NCI-H1417 treated with DMSO at 0.1 percent for 48 hours (cell line): ENCODE data around the gene ANXA2.
"Not testable (repeated sequence)": the region's sequence is repeated elsewhere in the genome, so short reads cannot be mapped to it uniquely, and the experiment has no call there.

Source experiments
- DNase-seq: peaks from one replicate; lab custom pipeline; 2025; lab: John Stamatoyannopoulos, UW

Gene ANXA2

DNA sequence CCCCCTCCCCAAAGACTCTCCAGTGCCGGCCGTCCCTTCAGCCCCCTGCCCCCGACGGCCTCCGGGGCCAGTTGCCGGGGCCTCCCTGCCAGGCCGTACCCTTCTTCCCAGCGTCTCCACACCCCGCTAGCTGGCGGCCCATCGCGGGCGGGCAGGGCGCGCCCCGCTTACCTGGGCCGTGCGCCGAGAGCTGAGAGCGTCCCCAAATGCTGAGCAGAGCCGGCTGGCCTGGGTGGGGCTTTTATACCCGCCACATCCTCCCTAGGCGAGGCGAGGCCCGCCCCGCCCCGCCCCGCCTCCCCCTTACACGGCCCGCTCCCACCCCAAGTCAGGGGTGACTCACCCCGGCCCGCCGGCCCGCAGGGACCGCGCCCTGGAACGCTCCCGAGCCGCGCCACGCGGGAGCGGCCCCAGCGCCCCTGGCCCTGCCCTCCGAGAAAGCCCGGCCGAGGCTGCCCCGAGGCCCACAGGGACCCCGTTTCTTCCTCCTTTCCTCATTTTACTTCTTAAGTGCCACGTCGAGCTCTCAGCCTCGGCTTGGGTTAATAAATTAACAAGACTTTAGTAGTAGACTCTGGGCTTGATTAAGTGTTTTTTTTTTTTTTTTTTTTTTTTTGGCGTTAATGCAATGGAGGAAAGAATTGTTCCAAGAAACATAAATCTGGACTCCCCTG is at the start of gene ANXA2:
TSS of gene ANXA2 (minus strand) at position 215 of the 674 bp plus-strand sequence. CDS start 11,911 bp downstream, outside the sequence.
- DNase-seq, result no peak

DNA sequence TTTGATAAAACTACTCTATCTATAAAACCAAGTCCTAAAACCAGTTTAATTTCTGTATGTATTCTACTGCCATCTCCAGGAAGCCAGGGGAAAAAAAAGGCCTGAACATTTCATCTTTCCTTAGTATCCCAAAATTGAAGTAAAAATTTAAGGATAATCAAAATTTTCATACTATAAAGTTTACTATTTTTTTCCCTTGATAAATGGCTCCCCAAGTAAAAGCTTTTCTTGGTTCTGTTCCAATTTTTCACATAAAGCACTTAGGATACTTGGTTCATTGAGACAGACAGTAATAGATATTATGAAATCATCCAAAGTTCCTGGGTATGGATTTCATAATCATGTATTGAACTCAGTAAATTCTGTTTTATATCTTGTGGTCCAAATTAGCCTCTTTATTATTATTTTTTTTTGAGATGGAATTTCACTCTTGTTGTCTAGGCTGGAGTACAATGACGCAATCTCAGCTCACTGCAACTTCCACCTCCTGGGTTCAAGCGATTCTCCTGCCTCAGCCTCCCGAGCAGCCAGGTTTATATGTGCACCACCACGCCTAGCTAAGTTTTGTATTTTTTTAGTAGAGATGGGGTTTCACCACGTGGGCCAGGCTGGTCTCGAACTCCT is 46.6 kb upstream of the ANXA2 start:
- no peak for DNase-seq

DNA sequence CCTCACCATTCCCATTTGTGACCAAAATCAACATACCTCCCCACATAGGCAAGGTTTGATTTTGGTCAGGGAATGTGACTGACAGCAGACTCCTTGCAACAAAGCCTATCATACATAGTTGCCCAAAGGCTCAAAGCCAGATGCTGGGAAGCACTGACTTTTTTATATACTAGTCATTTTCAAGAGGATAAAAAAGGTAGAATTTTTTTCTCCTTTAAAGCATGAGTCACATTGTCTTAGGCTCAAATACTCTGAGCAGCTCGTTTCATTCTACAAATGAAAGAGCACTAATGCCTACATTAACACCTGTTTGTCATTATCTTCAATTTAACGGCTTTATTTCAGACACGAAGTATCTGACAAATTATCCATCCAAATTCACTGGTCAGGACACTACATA is 45.0 kb upstream of the ANXA2 start:
- no peak for DNase-seq

DNA sequence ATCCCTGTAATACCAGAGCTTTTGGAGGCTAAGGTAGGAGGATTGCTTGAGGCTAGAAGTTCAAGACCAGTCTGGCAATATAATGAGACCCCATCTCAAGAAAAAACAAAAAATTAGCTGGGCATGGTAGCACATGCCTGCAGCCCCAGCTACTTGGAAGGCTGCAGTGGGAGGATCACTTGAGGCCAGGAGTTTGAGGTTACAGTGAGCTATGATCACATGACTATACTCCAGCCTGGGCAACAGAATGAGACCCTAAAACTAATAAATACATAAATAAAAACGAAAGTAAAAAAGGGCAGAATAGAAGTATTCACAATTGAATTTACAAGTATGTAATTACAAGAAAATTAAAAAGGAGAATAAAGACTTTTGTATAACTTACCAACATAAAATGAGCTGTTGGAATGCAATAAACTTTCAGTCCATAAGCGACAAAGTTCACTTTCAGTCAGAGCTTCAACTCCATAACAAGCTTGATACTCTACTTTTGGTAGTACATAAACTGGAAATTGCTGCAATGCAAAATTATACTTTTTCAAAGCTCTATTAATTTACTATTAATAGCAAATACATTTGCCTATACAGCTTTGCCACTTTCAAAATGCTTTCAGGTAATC is 44.4 kb upstream of the ANXA2 start:
- DNase-seq, result no peak

DNA sequence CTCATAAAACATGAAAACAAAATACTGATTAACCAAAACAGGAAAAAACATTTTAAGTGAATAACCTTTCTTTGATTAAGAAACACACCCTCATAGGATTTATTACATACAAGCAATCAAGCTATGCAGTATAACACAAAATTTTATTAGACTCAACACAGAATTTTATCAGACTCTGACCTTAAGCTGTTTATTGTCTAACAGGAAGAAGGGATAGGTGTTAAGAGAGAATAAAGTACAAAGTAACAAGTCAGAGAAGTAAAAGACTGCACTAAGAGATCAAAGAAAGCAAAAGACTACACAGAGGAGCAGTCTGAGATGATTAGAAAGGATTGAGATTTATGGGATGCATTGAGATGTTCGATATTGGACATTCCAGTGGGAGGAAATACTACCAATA is 43.5 kb upstream of the ANXA2 start:
- DNase-seq, result no peak

DNA sequence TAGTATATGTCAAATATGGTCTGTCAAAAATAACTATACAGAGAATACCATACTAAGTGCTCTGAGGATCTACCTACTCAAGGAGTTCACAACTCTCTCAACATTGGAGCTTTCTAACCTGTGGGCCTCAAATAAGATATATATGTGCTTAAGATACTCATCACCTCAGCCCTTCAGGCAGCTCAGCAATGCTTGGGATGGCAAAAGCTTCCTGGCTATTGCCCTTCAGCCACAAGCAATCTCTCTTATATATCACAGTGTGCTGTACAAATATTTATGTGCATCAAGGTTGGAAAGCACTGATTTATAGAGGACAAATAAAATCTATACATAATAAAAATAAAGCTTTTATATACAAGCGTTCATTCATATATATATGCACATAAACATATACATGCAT is 40.9 kb upstream of the ANXA2 start:
- DNase-seq, result no peak

DNA sequence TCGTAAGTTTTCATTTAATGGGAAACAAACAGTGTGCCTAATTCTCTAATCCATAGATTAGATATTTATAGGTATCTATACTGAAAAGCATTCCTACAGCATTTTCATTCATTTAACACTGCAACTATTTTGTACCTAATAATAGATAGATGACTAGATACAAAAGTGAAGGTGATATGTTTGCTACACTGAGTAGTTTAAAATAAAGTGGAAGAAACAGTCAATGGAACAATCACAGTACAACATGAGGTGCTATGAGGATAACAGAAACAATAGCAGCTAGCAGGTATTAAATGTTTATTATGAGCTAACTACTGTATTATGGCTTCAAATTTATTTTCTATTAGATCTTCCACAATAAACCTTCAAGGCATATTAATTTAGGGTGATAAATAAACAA is 31.1 kb upstream of the ANXA2 start:
- DNase-seq, result no peak

DNA sequence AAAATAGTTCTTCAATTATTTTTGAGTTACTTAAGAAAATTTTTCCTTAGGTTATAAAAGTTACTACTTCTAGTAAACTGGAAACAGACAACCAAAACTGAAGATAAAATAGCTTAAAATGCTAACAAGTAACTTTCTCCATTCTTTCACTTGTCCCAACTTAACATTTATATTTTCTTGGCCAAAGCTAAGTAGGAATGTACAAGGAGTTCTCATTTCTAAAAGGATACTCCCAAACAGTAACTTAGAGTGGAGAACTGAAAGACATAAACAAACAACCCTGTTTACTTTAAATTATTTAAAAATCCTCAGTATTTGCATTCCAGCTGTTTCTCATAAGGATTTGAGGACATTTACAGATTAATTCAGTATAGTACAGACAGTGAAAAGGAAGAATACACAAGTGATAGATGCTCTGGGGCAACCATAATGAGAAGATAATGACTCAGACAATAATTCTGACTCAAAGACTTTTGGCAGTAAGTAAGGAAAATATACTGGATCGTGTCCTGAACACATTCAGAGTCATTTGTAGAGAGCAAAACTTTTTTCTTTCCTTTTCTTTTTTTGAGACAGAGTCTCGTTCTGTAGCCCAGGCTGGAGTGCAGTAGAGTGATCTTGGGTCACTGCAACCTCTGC is 29.2 kb upstream of the ANXA2 start:
- no peak for DNase-seq

DNA sequence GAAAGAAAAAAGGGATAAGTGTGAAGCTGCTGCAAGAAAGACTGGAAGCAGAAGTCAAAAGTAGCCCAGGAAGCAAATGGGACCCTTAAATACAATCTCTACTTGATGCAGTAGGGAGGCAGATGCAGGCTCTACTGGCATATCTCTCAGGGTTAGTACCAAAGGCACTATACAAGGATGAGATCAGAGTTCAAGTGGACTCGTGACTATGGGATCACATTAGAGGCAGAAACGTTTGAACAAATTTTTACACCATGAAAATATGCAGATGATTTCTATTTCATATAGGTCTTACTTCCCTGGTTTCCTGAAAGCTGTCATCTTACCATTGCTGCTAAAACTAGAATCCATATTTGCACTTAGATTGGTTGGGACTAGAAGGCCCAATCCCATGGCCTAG is 27.7 kb upstream of the ANXA2 start:
- DNase-seq, result no peak

DNA sequence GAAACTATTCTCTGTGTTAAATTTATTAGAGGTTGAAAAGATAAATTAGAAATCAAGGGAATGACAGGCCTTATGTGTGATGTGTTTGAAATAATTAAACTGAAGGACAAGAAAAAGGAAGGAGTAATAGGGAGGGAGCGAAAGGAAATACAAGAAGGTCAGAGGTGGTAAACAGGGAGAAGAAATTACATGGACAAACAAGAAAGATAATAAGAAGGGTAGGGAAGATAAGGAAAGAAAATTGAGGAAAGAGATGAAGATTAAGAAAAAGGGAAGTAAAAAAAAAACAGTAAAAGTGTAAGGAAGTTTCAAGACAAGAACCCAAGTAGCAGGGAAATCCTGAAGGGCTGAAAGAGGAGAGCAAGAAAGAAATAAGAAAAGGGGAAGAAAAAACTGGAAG is 26.2 kb upstream of the ANXA2 start:
- no peak for DNase-seq

DNA sequence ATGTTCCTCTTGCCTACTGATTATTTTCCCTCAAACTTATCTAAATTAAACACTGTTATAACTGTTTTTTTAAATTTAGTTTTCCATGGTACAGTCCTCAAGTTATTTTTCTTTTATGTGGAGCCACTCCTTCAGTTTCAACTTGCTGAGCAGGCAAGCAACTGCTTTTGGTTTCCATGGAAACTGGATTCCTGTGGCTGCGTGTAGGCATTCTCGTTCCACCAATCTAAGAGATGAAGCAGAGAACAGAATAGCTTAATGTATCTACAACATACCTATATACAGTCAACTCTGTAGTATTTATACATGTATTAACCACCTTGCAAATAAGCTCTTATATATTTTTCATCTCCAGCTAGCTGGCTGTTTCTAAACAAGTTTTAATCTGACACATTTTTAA is 25.8 kb upstream of the ANXA2 start:
- no peak for DNase-seq

DNA sequence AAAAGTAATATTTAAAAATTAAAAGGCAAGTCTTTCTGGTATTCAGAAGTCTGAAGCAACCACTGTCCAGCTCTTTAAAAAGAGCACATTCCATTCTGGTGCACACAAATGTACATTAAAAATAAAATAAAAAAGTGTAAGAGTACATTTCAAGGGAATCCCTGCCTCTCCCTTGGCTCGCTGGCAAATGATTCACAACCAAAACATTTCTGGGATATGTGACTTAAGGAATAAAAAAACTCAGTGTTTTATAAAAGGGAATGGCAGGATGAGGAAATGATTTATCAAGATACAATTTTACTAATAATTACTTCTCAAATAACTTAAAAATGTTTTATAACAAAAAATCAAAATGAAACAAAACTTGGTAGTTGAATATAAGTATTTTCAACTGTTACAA is 23.8 kb upstream of the ANXA2 start:
- DNase-seq, result no peak

DNA sequence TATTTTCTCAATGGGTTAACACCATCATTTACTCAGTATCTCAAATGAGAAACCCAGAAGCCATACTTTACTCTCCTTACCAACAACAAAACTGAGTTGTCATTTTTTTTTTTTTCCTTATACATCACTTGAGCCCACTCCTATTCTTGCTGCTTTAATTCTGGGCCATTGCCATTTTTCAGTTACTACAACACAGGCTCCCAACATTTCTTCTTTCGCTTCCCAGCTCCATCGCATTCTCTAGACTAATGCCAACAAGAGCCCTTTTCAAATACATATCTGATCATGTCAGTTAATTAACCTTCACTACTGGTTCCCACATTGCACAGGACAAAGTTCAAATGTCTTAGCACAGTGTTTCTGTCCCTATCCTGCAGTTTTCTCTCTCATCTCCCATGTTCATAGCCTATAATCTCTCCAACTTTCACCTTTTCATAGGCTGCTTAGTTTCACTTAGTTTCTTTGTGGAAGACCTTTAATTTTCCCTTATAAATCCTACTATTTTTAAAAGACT is 22.5 kb upstream of the ANXA2 start:
- DNase-seq, result no peak

DNA sequence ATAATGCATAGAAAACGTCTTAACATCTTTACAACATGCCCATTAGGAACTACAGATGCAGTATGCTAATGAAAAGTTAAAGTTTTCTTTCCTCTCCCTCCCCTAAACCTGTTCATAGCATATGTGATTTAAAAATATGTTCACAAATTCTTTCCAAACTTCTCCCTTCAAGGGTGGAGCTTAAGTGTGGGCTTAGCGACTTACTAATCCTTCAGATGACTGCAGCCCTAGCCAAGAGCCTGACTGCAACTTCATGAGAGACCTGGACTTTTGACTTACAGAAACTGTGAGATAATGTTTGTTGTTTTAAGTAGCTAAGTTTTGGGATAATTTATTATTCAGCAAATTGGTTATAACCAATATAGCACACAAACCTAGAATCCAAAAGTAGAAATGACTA is 22.0 kb upstream of the ANXA2 start:
- no peak for DNase-seq

DNA sequence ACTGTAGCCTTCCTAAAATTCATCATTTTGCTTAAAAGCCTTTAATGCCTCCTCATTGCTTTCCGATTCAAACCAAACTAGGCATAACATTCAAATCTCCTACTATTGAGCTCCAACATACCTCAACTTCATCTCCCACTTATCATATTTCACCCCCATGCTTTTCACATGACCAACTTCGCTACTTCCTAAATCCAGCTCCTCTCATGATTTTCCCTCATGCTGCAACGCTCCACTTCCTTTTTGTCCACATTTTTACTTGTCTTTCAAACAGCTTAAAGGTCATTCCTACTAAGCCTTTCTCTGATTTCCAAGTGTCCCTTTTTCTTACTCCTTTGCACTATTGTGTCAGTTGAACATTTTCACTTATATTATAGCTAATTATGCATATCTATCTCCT is 20.3 kb upstream of the ANXA2 start:
- no peak for DNase-seq

DNA sequence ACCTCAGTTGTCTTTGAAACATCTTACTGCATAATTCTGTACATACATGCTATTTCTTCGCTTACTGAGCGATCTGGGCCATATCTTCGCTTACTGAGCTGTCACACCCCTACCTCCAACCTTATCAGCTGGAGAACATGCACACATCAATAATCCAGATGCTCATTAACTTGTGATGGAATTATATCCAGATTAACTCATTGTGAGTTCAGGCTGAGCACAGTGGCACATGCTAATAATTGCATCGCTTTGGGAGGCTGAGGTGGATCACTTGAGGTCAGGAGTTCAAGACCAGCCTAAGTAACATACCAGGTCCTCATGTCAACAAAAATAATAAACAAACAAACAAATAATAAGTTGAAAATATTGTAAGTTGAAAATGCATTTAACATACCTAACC is 19.3 kb upstream of the ANXA2 start:
- DNase-seq, result no peak

DNA sequence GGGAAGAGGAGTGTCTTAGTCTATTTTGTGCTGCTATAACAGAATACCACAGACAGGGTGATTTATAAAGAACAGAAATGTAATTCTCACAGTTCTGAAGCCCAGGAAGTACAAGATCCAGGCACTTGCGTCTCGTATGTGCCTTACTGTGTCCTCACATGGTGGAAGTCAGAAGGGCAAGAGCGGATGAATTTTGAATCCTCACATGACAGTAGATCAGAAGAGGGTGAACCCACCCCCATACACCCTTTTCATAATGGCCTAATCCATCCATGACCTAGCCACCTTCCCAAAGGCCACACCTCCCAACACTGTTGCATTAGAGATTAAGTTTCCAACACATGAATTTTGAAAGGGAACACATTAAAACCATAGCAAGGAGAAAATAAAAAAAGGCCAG is 18.7 kb upstream of the ANXA2 start:
- DNase-seq, result no peak

DNA sequence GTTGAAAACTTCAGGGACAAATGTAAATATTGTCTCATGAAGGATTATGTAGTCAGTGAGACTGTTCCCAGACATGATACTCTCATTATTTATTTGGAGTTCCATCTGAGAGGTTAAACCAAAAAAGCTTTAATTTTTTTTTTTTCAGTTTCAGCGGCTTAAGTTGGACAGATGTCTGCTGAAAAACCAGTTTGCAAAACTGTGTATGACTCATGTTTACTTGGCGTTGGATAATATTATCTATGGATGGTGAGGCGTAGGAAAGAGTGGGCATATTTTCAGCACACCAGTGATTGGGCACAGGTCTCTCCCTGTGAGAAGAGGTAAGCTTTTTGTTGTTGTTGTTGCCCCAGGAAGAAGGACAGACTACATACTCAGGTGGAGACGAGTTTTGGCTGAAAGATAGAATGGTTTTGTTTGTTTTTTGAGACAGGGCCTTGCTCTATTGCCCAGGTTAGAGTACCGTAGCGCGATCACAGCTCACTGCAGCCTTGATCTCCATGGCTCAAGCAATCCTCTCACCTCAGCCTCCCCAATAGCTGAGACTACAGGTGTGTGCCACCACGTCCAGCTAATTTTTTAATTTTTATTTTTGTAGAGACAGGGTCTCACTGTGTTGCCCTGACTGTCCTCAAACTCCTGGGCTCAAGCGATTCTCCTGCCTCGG is 16.4 kb upstream of the ANXA2 start:
- DNase-seq, result no peak

DNA sequence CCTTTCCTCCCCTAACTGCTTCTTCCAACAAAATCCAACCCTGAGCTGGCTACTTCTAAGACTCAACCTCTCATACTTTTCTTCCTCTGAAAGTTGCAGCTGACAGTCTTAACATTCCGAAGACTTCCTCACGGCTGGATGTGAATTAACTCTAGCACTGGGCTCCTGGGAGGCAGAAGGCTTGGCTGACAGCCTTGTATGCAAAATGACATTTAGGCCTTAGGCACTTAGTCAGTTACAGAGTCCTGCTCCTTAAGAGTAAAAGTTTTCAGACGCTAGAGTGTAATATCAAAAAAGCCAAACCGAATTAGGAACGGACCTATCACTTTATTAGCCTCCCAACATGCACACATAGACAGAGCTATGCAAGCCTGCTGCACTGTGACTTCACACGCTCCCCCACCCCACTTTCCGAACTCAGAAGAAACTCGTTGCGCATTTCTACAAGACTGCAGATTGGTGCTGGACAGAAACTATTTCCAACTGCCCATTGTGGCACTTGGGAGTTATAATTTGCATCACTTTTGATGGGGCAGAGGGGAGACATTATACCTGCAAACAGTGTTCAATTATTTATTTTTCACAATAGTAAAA is 15.5 kb upstream of the ANXA2 start:
- DNase-seq, result no peak

DNA sequence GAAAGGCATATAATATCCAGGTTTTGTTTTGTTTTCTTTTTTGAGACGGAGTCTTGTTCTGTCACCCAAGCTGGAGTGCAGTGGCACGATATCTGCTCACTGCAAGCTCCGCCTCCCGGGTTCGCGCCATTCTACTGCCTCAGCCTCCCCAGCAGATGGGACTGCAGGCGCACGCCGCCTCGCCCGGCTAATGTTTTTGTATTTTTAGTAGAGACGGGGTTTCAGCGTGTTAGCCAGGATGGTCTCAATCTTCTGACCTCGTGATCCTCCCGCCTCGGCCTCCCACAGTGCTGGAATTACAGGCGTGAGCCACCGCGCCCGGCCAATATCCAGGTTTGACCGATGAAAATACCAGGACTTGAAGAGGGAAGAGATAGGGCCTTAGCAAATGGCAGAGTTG is 15.0 kb upstream of the ANXA2 start:
- DNase-seq, result not testable (repeated sequence)

DNA sequence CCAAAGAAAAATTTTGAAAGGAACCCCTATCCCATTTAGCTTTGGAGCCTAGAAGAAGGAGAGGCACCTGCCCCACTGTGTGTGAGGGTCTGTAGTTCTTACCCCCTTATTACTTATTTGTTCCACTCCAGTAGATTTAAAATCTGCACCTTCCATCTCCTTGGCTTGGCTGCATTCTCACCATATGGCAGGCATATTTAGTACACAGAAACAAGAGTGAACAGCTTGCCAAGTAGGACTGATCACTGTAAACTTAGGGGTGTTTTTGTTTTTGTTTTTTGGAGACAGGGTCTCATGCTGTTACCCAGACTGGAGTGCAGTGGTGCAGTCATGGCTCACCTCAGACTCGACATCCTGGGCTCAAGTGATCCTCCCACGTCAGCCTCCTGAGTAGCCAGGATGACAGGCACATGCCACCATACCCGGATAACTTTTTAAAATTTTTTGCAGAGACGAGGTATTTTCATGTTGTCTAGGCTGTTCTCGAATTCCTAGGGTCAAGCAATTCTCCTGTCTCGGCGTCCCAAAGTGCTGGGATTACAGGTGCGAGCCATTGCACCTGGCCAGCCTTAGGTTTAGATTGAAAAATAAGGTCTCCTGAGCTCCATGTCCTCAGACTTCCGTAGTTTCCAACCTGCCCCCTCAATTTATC is 14.1 kb upstream of the ANXA2 start:
- no peak for DNase-seq
